Neural crest cell (in vitro differentiated cells): ENCODE measurements around the gene MRPL53. TPM values are rescaled to one million over a fixed set of nuclear protein-coding genes. Genes with fewer than 3 reads are reported as not detected.

Experiments used
- DNase-seq: peaks from one replicate; pipeline ENCODE4 v3.0.0; 2021; ENCODE audit warnings: low read depth, mixed read lengths, low spot score
- H3K27ac Mint-ChIP-seq: one replicate; pipeline ENCODE4 v1.8.0; 2021; ENCODE audit warnings: mild to moderate bottlenecking, mixed read lengths; ENCODE audit not compliant: unreplicated experiment
- H3K27me3 Mint-ChIP-seq: 2 replicates; pipeline ENCODE4 v1.8.0; 2021; ENCODE audit warnings: low read depth, mild to moderate bottlenecking, mixed read lengths
- H3K36me3 Mint-ChIP-seq: 2 replicates; pipeline ENCODE4 v1.8.0; 2021; ENCODE audit warnings: low read depth, mild to moderate bottlenecking, mixed read lengths
- H3K4me1 Mint-ChIP-seq: 2 replicates; pipeline ENCODE4 v1.8.0; 2021; ENCODE audit warnings: mixed read lengths
- H3K4me3 Mint-ChIP-seq: one replicate; pipeline ENCODE4 v1.8.0; 2021; ENCODE audit warnings: mild to moderate bottlenecking, mixed read lengths
- H3K9me3 Mint-ChIP-seq: 2 replicates; pipeline ENCODE4 v1.8.0; 2021; ENCODE audit warnings: mixed read lengths
- CTCF ChIP-seq: fragments of 200-600 bp; sonication (generic); conservative IDR thresholded peaks from 2 replicates; pipeline ENCODE4 v1.5.0; 2021; ENCODE audit warnings: antibody characterized with exemption, mild to moderate bottlenecking
- total RNA-seq: library from RNA; stranded (reverse); gene quantifications from 2 replicates; pipeline ENCODE4 v1.2.1, GENCODE V29; 2021

Gene MRPL53
- total RNA-seq, 1 donor from 2014 or later = 72.4 TPM

GRCh38 chr2:74503506-74504475 is 31.3 kb upstream of the MRPL53 start:
- H3K4me3 Mint-ChIP-seq = peak overlapping the region; percentile 99
- TF ChIP-seq CTCF = no peak
- H3K36me3 Mint-ChIP-seq = peaks cover 23% of the 10 kb centered on the region
- H3K4me1 Mint-ChIP-seq = peaks cover 41% of the 10 kb centered on the region
- no peak for DNase-seq
- peaks cover 3% of the 10 kb centered on the region for H3K9me3 Mint-ChIP-seq
- no peak overlapping the region for H3K27ac Mint-ChIP-seq
- peaks cover 90% of the 10 kb centered on the region for H3K27me3 Mint-ChIP-seq

GRCh38 chr2:74502720-74503505 is 30.4 kb upstream of the MRPL53 start:
- Mint-ChIP-seq H3K27me3 (peaks cover 91% of the 10 kb centered on the region), H3K4me1 (peaks cover 40% of the 10 kb centered on the region), H3K4me3 (peak overlapping the region; percentile 74), H3K9me3 (no peaks in the 10 kb centered on the region), H3K36me3 (peaks cover 20% of the 10 kb centered on the region), H3K27ac (no peak overlapping the region)
- TF ChIP-seq CTCF = peak; percentile 40
- peak; percentile 37 for DNase-seq

GRCh38 chr2:74502147-74502719 is 29.8 kb upstream of the MRPL53 start:
- Mint-ChIP-seq H3K27ac (no peak overlapping the region), H3K27me3 (peaks cover 92% of the 10 kb centered on the region), H3K4me1 (peaks cover 35% of the 10 kb centered on the region), H3K36me3 (peaks cover 20% of the 10 kb centered on the region), H3K9me3 (no peaks in the 10 kb centered on the region), H3K4me3 (peak overlapping the region; percentile 74)
- no peak for DNase-seq
- TF ChIP-seq CTCF = no peak

GRCh38 chr2:74501335-74502071 is 29.0 kb upstream of the MRPL53 start:
- no peak for DNase-seq
- TF ChIP-seq CTCF = no peak
- Mint-ChIP-seq H3K4me3 (peak overlapping the region; percentile 74), H3K36me3 (peaks cover 17% of the 10 kb centered on the region), H3K27ac (no peak overlapping the region), H3K9me3 (no peaks in the 10 kb centered on the region), H3K4me1 (peaks cover 28% of the 10 kb centered on the region), H3K27me3 (peaks cover 92% of the 10 kb centered on the region)

- Mint-ChIP-seq H3K36me3 (peaks cover 19% of the 10 kb centered on the region), H3K9me3 (no peaks in the 10 kb centered on the region), H3K4me3 (peak overlapping the region; percentile 74), H3K4me1 (peaks cover 27% of the 10 kb centered on the region), H3K27me3 (peaks cover 99% of the 10 kb centered on the region), H3K27ac (no peak overlapping the region)
- TF ChIP-seq CTCF = no peak
- no peak for DNase-seq
Measured at GRCh38 chr2:74500578-74500946, 28.1 kb upstream of the MRPL53 start.
